HepG2 (cell line): ENCODE data around the gene HPRT1. TPM values are rescaled to one million over a fixed set of nuclear protein-coding genes. Genes with fewer than 3 reads are reported as not detected.

Experiments used
- ATAC-seq: fragments of 200-7000 bp; cut with Tn5 transposase; 3 replicates; pipeline ENCODE4 v1.9.1; 2020; ENCODE audit warnings: mild to moderate bottlenecking, moderate library complexity
- BruUV-seq: library from RNA; stranded (reverse); fragments of 400-500 nt; replicated peaks from 2 replicates; lab custom pipeline; 2021; lab: Mats Ljungman, UMichigan
- CTCF ChIA-PET: fragments of 300-600 bp; formaldehyde crosslinking; extraction: SDS; loops from one replicate; lab custom pipeline; 2021; ENCODE audit warnings: low total read pairs, inconsistent platforms, low intra/inter-chr PET ratio; lab: Yijun Ruan, JAX
- POLR2A ChIA-PET: fragments of 350-600 bp; sonication (Branson Sonifier 250); formaldehyde crosslinking; loops from one replicate; lab custom pipeline; 2020; ENCODE audit warnings: antibody characterized with exemption, inconsistent platforms; lab: Yijun Ruan, JAX
- DNase-seq: peaks from one replicate; pipeline ENCODE4 v3.0.0-alpha.2; 2015; ENCODE audit warnings: low spot score
- FAIRE-seq: peaks from 3 replicates; lab custom pipeline; 2011; peaks lifted over from hg19 to GRCh38; lab: Jason Lieb, UNC
- H2AFZ ChIP-seq: one replicate; pipeline ENCODE4 v1.6.1; 2011; ENCODE audit warnings: low read length, inconsistent platforms
- H3K27ac ChIP-seq: fragments of 300-600 bp; 3 replicates; pipeline ENCODE4 v1.8.0; 2011; ENCODE audit warnings: mixed run types, mild to moderate bottlenecking, mixed read lengths, low read length, inconsistent platforms; ENCODE audit not compliant: insufficient read depth; ENCODE audit errors: extremely low read length
- H3K27me3 ChIP-seq, 2 experiments: fragments of 200-600 bp in 1 of 2; 2 replicates in 1 of 2; 3 replicates in 1 of 2; pipeline versions ENCODE4 v1.6.0 to v1.8.0; 2011; ENCODE audit warnings: low read length in 2 of 2, mild to moderate bottlenecking in 2 of 2, moderate library complexity in 2 of 2, inconsistent platforms in 1 of 2; ENCODE audit not compliant: insufficient read depth in 2 of 2, control insufficient read depth in 1 of 2
- H3K36me3 ChIP-seq, 2 experiments: fragments of 200-600 bp in 1 of 2; replicated peaks in 1 of 2; 2 replicates in 1 of 2; 3 replicates in 1 of 2; pipeline versions ENCODE4 v1.5.1 to v1.8.0; 2011; ENCODE audit warnings: low read length in 2 of 2, inconsistent platforms in 1 of 2; ENCODE audit not compliant: insufficient read depth in 2 of 2, control insufficient read depth in 1 of 2
- H3K4me1 ChIP-seq: 2 replicates; pipeline ENCODE4 v1.5.1; 2012; ENCODE audit warnings: low read length, inconsistent platforms; ENCODE audit not compliant: insufficient read depth
- H3K4me2 ChIP-seq: 2 replicates; pipeline ENCODE4 v1.6.0; 2011; ENCODE audit warnings: low read depth, low read length, inconsistent platforms
- H3K4me3 ChIP-seq, 3 experiments: fragments of 200-600 bp in 1 of 3; sonication (generic), shearing (Covaris generic) in 1 of 3; replicated peaks in 1 of 3; 2 replicates each; pipeline ENCODE4 v1.5.1; 2011 to 2016; ENCODE audit warnings: low read length in 3 of 3, inconsistent platforms in 2 of 3, low read depth in 2 of 3, mild to moderate bottlenecking in 2 of 3, control low read depth in 1 of 3, mixed read lengths in 1 of 3; ENCODE audit not compliant: insufficient read depth in 1 of 3
- H3K79me2 ChIP-seq: one replicate; pipeline ENCODE4 v1.6.1; 2011; ENCODE audit warnings: low read length, inconsistent platforms; ENCODE audit not compliant: insufficient read depth
- H3K9ac ChIP-seq: 2 replicates; pipeline ENCODE4 v1.6.0; 2011; ENCODE audit warnings: mild to moderate bottlenecking, low read depth, low read length, inconsistent platforms; ENCODE audit not compliant: insufficient read depth
- H3K9me3 ChIP-seq: 2 replicates; pipeline ENCODE4 v1.5.1; 2012; ENCODE audit warnings: mild to moderate bottlenecking, low read length
- H4K20me1 ChIP-seq: 2 replicates; pipeline ENCODE4 v1.6.0; 2011; ENCODE audit warnings: inconsistent platforms, mild to moderate bottlenecking, low read length, moderate library complexity; ENCODE audit not compliant: insufficient read depth
- JARID2 ChIP-seq: sonication (generic); formaldehyde crosslinking; IDR thresholded peaks from 2 replicates; pipeline ENCODE4 v1.8.1; 2023; ENCODE audit warnings: missing genetic modification reagents, inconsistent platforms; ENCODE audit not compliant: insufficient replicate concordance
- KDM6A ChIP-seq: IDR thresholded peaks from 2 replicates; pipeline ENCODE4 v1.6.1; 2016; ENCODE audit warnings: low read depth
- MEIS1 ChIP-seq: sonication (generic); formaldehyde crosslinking; IDR thresholded peaks from 2 replicates; pipeline ENCODE4 v1.9.0; 2021; ENCODE audit warnings: mild to moderate bottlenecking, missing genetic modification reagents, moderate library complexity, borderline replicate concordance
- SETDB1 ChIP-seq: sonication (generic); formaldehyde crosslinking; IDR thresholded peaks from 2 replicates; pipeline ENCODE4 v1.5.1; 2020; ENCODE audit warnings: missing genetic modification reagents, mild to moderate bottlenecking, borderline replicate concordance
- SNAPC2 ChIP-seq: sonication (generic); formaldehyde crosslinking; IDR thresholded peaks from 2 replicates; pipeline ENCODE4 v1.8.1; 2022; ENCODE audit warnings: mild to moderate bottlenecking, missing genetic modification reagents
- THAP9 ChIP-seq: sonication (generic); formaldehyde crosslinking; IDR thresholded peaks from 2 replicates; pipeline ENCODE4; 2020; ENCODE audit warnings: missing genetic modification reagents, mild to moderate bottlenecking, borderline replicate concordance
- TP53 ChIP-seq: sonication (generic); formaldehyde crosslinking; conservative IDR thresholded peaks from 2 replicates; pipeline ENCODE4 v1.4.0; 2020; ENCODE audit warnings: missing genetic modification reagents
- ZBTB40 ChIP-seq, 2 experiments: fragments of 450-650 bp in 1 of 2; sonication (generic) in 1 of 2; formaldehyde crosslinking in 1 of 2; IDR thresholded peaks; 2 replicates each; pipeline versions ENCODE4 v1.6.1 to v1.8.0; 2016 to 2022; ENCODE audit warnings: antibody characterized with exemption in 1 of 2, mild to moderate bottlenecking in 1 of 2, missing genetic modification reagents in 1 of 2
- ZFP36 ChIP-seq: fragments of 150-350 bp; IDR thresholded peaks from 2 replicates; pipeline ENCODE4 v1.6.1; 2018; ENCODE audit warnings: borderline replicate concordance, low read length, low read depth; ENCODE audit not compliant: partially characterized antibody
- ZNF34 ChIP-seq: sonication (generic); formaldehyde crosslinking; IDR thresholded peaks from 2 replicates; pipeline ENCODE4 v1.4.0; 2020; ENCODE audit warnings: mild to moderate bottlenecking, missing genetic modification reagents, borderline replicate concordance
- ZNF557 ChIP-seq: sonication (generic); formaldehyde crosslinking; IDR thresholded peaks from 2 replicates; pipeline ENCODE4 v1.4.0; 2020; ENCODE audit warnings: missing genetic modification reagents
- ZNF644 ChIP-seq: IDR thresholded peaks from 2 replicates; pipeline ENCODE4 v1.6.1; 2016; ENCODE audit warnings: low read depth
- ZNF674 ChIP-seq: sonication (generic); formaldehyde crosslinking; IDR thresholded peaks from 2 replicates; pipeline ENCODE4 v1.5.0; 2020; ENCODE audit warnings: low read depth, mild to moderate bottlenecking, missing genetic modification reagents
- ZNF746 ChIP-seq: sonication (generic); formaldehyde crosslinking; IDR thresholded peaks from 2 replicates; pipeline ENCODE4 v1.8.0; 2022; ENCODE audit warnings: mild to moderate bottlenecking, missing genetic modification reagents
- WGBS: methylation state at CpG from one replicate; pipeline ENCODE4 v1.1.6; 2017; ENCODE audit warnings: low lambda C conversion rate; 5-methylcytosine and 5-hydroxymethylcytosine counted together
- in situ Hi-C: cut with HindIII; loops from 2 replicates; pipeline ENCODE4 v1.10.0; 2017; ENCODE audit warnings: low pct_unique_long_range_greater_than_20kb; ENCODE audit not compliant: extremely low pct_ligation_motif_present
- intact Hi-C: fragments of 100-400 bp; cut with micrococcal nuclease; formaldehyde crosslinking; loops from one replicate; pipeline ENCODE4 v1.10.0; 2022; ENCODE audit not compliant: unreplicated experiment
- polyA plus RNA-seq, 8 experiments: library from polyadenylated mRNA; depleted of rRNA in 3 of 8; stranded (reverse) in 7 of 8; unstranded in 1 of 8; fragments of >200 nt; fragmentation: Illumina TruSeq in 4 of 8; extraction: Trizol in 4 of 8; gene quantifications; 2 replicates each; pipeline versions ENCODE4 v1.2.1 to v1.2.3, GENCODE V29; 2011 to 2016; ENCODE audit warnings: low read depth in 4 of 8, missing spikeins in 1 of 8, mixed read lengths in 1 of 8; ENCODE audit not compliant: insufficient read depth in 1 of 8
- total RNA-seq, 5 experiments: library from RNA; depleted of rRNA; stranded (reverse); fragments of >200 nt; fragmentation: Illumina TruSeq; extraction: Trizol; gene quantifications; 2 replicates each; pipeline ENCODE4 v1.2.3, GENCODE V29; 2016; ENCODE audit warnings: low read depth in 1 of 5

The HPRT1 gene
- total and polyA plus RNA-seq, 2 of the 13 experiments (the other 11 are each of a cell fraction or from before 2014, with no cell fraction given) = 4.6 to 25.2 TPM

GRCh38 chrX:134431894-134432293 lies 28.1 kb upstream of the HPRT1 start:
- H3K9me3 ChIP-seq = no peaks in the 10 kb centered on the region
- no peak overlapping the region for H2AFZ ChIP-seq
- no peak overlapping the region for H3K4me2 ChIP-seq
- ChIA-PET CTCF (no interaction called here), POLR2A (no interaction called here)
- H3K27ac ChIP-seq = no peak overlapping the region
- H3K9ac ChIP-seq = no peak overlapping the region
- in situ Hi-C loops = no loop called here
- ATAC-seq = no peak
- no peaks in the 10 kb centered on the region for H3K36me3 ChIP-seq
- WGBS = 0% methylated on average over 1 of the region's 2 CpGs
- H3K4me1 ChIP-seq = no peaks in the 10 kb centered on the region
- no TSS peak for BruUV-seq
- no peak for FAIRE-seq
- DNase-seq = no peak
- no peak overlapping the region for H3K4me3 ChIP-seq
- H3K79me2 ChIP-seq = no peaks in the 10 kb centered on the region
- no peaks in the 10 kb centered on the region for H4K20me1 ChIP-seq
- intact Hi-C loops = no loop called here
- H3K27me3 ChIP-seq = no peaks in the 10 kb centered on the region
- TF ChIP-seq SETDB1 (CRISPR knock-in tag) = no peak
- TF ChIP-seq ZBTB40 (IDR thresholded peaks at IDR 0.05) = no peak
- no peak for TF ChIP-seq ZBTB40 (CRISPR knock-in tag; IDR thresholded peaks at IDR 0.05)
- no peak for TF ChIP-seq THAP9
- no peak for TF ChIP-seq ZNF34 (CRISPR knock-in tag)
- TF ChIP-seq TP53 (CRISPR knock-in tag) = no peak
- TF ChIP-seq MEIS1 = no peak
- TF ChIP-seq ZNF746 (CRISPR knock-in tag) = no peak
- no peak for TF ChIP-seq KDM6A (CRISPR knock-in tag)
- TF ChIP-seq ZNF557 (CRISPR knock-in tag) = no peak
- TF ChIP-seq SNAPC2 = no peak
- TF ChIP-seq ZFP36 = no peak
- TF ChIP-seq ZNF674 (CRISPR knock-in tag) = no peak
- no peak for TF ChIP-seq ZNF644 (CRISPR knock-in tag)
- no peak for TF ChIP-seq JARID2 (CRISPR knock-in tag)
